Measurements from ENCODE around the gene KRT10. TPM values are rescaled to one million over a fixed set of nuclear protein-coding genes. Genes with fewer than 3 reads are reported as not detected.

Gene KRT10
- total RNA-seq, 2 experiments from 2014 or later, result 32.2 to 37.1 TPM

GRCh38 chr17:40796846-40797245 is 25.6 kb downstream of the KRT10 start:
- POLR2A ChIA-PET, result no interaction called here

GRCh38 chr17:40795019-40795667 is 27.3 kb downstream of the KRT10 start:
- no peak overlapping the region for H3K27ac ChIP-seq (ENCODE audit: low read depth in 1 of 2, low read length in 2 of 2)
- H3K4me3 Mint-ChIP-seq, result no peak overlapping the region
- intact Hi-C loops (cut with DNase I, micrococcal nuclease), result no loop called here
- CTCF ChIA-PET, result interaction anchor here (0.7 kb wide), 1 partner anchor 175 kb away, joined by 3 read pairs; no protein-coding TSS in a partner anchor
- no peaks in the 10 kb centered on the region for H3K9me3 Mint-ChIP-seq
- ATAC-seq (ENCODE audit: poor library complexity), result no peak
- peaks cover 50% of the 10 kb centered on the region for H3K27me3 Mint-ChIP-seq
- no peaks in the 10 kb centered on the region for H3K36me3 Mint-ChIP-seq (ENCODE audit: low read depth)
- H3K27ac Mint-ChIP-seq, result no peak overlapping the region
- DNase-seq, result no peak
- peaks cover 0 to 4% of the 10 kb centered on the region in 2 experiments for H3K9me3 ChIP-seq (ENCODE audit: control insufficient read depth in 1 of 2, insufficient read depth in 1 of 2, low read length in 2 of 2)
- H3K4me1 ChIP-seq (ENCODE audit: insufficient read depth, low read length), result no peaks in the 10 kb centered on the region
- H3K4me1 Mint-ChIP-seq (ENCODE audit: low read depth), result no peaks in the 10 kb centered on the region
- POLR2A ChIA-PET, result no interaction called here
- H3K27me3 ChIP-seq (ENCODE audit: control insufficient read depth in 1 of 2, insufficient read depth in 2 of 2, low read length in 2 of 2), result peaks cover 16 to 40% of the 10 kb centered on the region in 2 experiments
- H3K36me3 ChIP-seq (ENCODE audit: insufficient read depth, low read length), result no peaks in the 10 kb centered on the region
- H3K4me3 ChIP-seq (ENCODE audit: low read length), result no peak overlapping the region
- no peak for TF ChIP-seq CTCF (IDR thresholded peaks at IDR 0.05)

More at GRCh38 chr17:40796846-40797245, 25.6 kb downstream of the KRT10 start:
- CTCF ChIA-PET, result no interaction called here
- DNase-seq, result no peak
- H3K27ac Mint-ChIP-seq, result no peak overlapping the region
- peaks cover 0 to 4% of the 10 kb centered on the region in 2 experiments for H3K9me3 ChIP-seq (ENCODE audit: control insufficient read depth in 1 of 2, insufficient read depth in 1 of 2, low read length in 2 of 2)
- H3K4me3 ChIP-seq (ENCODE audit: low read length), result no peak overlapping the region
- intact Hi-C loops (cut with DNase I, micrococcal nuclease), result no loop called here
- H3K4me1 Mint-ChIP-seq (ENCODE audit: low read depth), result no peaks in the 10 kb centered on the region
- H3K4me3 Mint-ChIP-seq, result no peak overlapping the region
- H3K27me3 ChIP-seq (ENCODE audit: control insufficient read depth in 1 of 2, insufficient read depth in 2 of 2, low read length in 2 of 2), result peaks cover 16 to 55% of the 10 kb centered on the region in 2 experiments
- no peaks in the 10 kb centered on the region for H3K4me1 ChIP-seq (ENCODE audit: insufficient read depth, low read length)
- TF ChIP-seq CTCF (IDR thresholded peaks at IDR 0.05), result no peak
- H3K36me3 Mint-ChIP-seq (ENCODE audit: low read depth), result no peaks in the 10 kb centered on the region
- H3K27ac ChIP-seq (ENCODE audit: low read depth in 1 of 2, low read length in 2 of 2), result no peak overlapping the region
- no peak for ATAC-seq (ENCODE audit: poor library complexity)
- H3K27me3 Mint-ChIP-seq, result peaks cover 50% of the 10 kb centered on the region
- no peaks in the 10 kb centered on the region for H3K9me3 Mint-ChIP-seq
- no peaks in the 10 kb centered on the region for H3K36me3 ChIP-seq (ENCODE audit: insufficient read depth, low read length)

- CTCF ChIA-PET, result no interaction called here
- POLR2A ChIA-PET, result no interaction called here
Observed at GRCh38 chr17:40794466-40794865, 27.9 kb downstream of the KRT10 start.

More at GRCh38 chr17:40794466-40794865, 27.9 kb downstream of the KRT10 start:
- Mint-ChIP-seq H3K36me3 (ENCODE audit: low read depth) (no peaks in the 10 kb centered on the region), H3K4me3 (no peak overlapping the region), H3K27me3 (peaks cover 48% of the 10 kb centered on the region), H3K4me1 (ENCODE audit: low read depth) (no peaks in the 10 kb centered on the region), H3K27ac (no peak overlapping the region), H3K9me3 (no peaks in the 10 kb centered on the region)
- no peak for DNase-seq
- H3K9me3 ChIP-seq (ENCODE audit: control insufficient read depth in 1 of 2, insufficient read depth in 1 of 2, low read length in 2 of 2), result peaks cover 0 to 4% of the 10 kb centered on the region in 2 experiments
- H3K27me3 ChIP-seq (ENCODE audit: control insufficient read depth in 1 of 2, insufficient read depth in 2 of 2, low read length in 2 of 2), result peaks cover 13 to 35% of the 10 kb centered on the region in 2 experiments
- intact Hi-C loops (cut with DNase I, micrococcal nuclease), result no loop called here
- H3K4me3 ChIP-seq (ENCODE audit: low read length), result no peak overlapping the region
- H3K4me1 ChIP-seq (ENCODE audit: insufficient read depth, low read length), result no peaks in the 10 kb centered on the region
- H3K27ac ChIP-seq (ENCODE audit: low read depth in 1 of 2, low read length in 2 of 2), result no peak overlapping the region
- H3K36me3 ChIP-seq (ENCODE audit: insufficient read depth, low read length), result no peaks in the 10 kb centered on the region
- no peak for ATAC-seq (ENCODE audit: poor library complexity)
- no peak for TF ChIP-seq CTCF (IDR thresholded peaks at IDR 0.05)
